HG03378 (cell line): Measurements from ENCODE around the gene RRAGB.
"Not testable (repeated sequence)": the region's sequence is repeated elsewhere in the genome, so short reads cannot be mapped to it uniquely, and the experiment has no call there.

Source experiments
- ATAC-seq: cut with Tn5 transposase; IDR thresholded peaks from one replicate; pipeline ENCODE4 v1.9.1; 2021; ENCODE audit warnings: mild to moderate bottlenecking, moderate library complexity; ENCODE audit not compliant: unreplicated experiment

RRAGB gene

DNA sequence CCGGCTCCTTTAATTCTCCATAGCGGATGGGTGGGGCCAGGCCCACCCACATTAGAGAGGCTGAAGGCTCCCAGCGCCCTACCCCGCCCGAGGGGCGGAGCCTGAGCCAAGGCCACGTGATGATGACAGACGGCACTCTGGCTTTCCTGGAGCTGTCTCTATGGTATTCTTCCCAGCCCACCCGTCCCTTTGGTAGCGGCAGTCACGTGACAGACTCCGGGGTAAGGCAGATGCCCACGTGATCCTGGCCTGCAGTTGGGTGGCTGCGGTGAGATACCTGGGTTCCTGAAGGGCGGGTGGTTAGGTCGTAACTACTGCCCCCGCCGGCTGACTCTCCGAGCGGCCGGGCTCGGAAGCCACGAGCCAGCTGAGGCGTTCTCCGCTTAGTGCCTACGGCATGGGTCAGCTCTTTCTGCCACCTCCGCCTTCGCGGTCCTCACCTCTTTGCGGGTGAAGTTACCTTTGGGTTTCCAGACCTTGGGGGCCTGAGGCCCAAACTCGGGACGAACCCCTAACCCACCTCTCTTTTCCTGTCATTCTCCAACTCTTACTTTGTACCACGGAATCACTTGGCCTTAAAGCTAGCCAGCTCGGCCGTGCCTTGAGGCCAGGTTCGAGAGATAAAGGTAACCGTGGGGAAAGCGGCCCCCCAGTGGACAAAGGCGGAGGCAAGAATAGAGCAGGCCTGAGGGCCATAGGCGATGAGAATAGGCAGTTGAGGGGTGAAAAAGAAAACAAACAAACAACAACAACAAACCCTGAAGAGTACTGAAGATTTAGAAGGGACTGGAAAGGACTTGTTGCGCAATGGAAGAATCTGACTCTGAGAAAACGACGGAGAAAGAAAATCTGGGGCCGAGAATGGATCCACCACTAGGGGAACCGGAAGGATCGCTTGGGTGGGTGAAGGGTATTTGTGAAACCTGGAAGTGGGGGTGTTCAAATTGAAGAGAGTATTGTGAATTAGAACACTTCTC is at the start of gene RRAGB:
Gene RRAGB (plus strand): TSS at position 229 of the 977 bp plus-strand sequence. CDS start 579 bp downstream, at position 808.
- ATAC-seq, result peak; percentile 91

DNA sequence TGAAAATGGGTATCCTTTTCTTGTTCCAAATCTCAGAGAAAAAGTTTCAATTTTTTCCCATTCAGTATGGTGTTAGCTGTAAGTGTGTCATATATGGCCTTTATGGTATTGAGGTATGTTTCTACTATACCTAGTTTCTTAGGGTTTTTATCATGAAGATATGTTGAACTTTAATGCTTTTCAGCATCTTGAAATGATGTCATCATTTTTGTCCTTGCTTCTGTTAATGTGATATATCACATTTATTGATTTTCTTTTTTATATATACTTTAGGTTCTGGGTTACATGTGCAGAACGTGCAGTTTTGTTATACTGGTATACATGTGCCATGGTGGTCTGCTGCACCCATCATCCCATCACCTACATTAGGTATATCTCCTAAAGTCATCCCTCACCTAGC is 49.5 kb upstream of the RRAGB start:
- no peak for ATAC-seq

DNA sequence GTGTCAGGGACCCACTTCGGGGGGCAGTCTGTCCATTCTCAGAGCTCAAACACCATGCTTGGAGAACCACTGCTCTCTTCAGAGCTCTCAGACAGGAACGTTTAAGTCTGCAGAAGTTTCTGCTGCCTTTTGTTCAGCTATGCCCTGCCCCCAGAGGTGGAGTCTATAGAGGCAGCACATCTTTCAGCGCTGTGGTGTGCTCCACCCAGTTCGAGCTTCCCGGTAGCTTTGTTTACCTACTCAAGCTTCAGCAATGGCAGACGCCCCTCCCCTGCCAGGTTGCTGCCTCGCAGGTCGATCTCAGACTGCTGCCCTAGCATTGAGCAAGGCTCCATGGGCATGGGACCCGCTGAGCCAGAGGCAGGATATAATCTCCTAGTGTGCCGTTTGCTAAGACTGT is 29.0 kb upstream of the RRAGB start:
- ATAC-seq, result not testable (repeated sequence)

GRCh38 chrX:55695227-55696018 is 22.1 kb upstream of the RRAGB start:
- ATAC-seq, result no peak

DNA sequence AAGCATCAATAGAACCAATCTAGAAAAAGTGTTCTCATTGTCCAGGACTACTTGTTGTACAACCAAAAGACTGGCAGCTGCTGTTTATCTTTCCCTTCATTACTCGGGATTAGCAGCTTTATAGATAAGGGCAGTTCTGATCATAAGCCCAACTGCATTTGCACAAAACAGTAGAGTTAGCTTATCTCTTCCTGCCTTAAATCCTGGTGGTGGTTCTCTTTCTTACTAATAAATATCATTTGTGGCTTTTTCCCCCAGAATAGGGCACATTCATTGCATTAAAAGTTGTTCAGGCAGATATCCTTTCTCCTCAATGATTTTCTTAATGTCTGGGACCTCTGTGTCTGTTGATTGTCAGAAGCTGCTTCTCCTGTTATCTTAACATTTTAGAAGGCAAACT is 20.2 kb upstream of the RRAGB start:
- ATAC-seq, result no peak

DNA sequence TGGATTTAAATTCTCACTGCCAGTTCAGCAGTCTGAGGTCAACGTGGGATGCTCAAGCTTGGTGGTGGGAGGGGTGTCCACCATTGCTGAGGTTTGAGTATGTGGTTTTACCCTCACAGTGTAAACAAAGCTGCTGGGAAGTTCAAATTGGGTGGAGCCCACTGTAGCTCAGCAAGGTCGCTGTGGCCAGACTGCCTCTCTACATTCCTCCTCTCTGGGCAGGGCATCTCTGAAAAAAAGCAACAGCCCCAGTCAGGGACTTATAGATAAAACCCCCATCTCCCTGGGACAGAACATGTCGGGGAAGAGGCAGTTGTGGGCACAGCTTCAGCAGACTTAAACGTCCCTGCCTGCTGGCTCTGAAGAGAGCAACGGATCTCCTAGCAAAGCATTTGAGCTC is 14.9 kb upstream of the RRAGB start:
- no peak for ATAC-seq

DNA sequence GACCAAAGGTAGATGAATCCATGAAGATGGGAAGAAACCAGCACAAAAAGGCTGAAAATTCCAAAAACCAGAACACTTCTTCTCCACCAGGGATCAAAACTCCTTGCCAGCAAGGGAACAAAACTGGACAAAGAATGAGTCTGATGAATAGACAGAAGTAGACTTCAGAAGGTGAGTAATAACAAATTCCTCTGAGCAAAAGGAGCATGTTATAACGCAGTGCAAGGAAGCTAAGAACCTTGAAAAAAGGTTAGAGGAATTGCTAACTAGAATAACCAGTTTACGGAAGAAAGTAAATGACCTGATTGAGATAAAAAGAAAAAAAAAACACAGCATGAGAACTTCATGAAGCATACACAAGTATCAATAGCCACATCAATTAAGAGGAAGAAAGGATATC is 14.1 kb upstream of the RRAGB start:
- not testable (repeated sequence) for ATAC-seq

DNA sequence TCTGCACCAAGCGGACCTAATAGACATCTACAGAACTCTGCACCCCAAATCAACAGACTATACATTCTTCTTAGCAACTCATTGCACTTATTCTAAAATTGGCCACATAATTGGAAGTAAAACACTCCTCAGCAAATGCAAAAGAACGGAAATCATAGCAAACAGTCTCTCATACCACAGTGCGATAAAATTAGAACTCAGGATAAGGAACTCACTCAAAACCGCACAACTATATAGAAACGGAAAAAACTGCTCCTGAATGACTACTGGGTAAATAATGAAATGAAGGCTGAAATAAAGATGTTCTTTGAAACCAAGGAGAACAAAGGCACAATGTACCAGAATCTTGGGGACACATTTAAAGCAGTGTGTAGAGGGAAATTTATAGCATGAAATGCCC is 12.5 kb upstream of the RRAGB start:
- not testable (repeated sequence) for ATAC-seq

DNA sequence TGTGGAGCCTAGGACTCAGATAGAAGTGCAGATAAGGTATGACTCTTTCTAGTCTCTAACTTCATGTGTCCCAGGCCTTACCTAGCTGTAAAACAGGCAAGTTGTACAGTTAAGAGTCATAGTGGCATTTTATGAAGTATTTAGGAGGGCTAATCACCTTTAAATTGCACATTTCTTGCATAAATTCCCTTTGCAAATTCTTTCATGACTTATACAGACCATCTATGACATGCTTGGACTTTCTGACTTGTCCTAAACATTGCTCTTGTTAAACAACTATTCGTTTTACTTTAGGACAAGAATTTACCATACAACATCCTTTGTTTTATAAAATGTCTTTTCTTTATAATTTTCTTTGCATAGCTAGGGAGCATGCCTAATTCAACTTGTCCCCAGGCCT is 7.8 kb upstream of the RRAGB start:
- no peak for ATAC-seq

- ATAC-seq, result no peak
These were observed 6.8 kb upstream of the RRAGB start for GRCh38 chrX:55710701-55711100.

GRCh38 chrX:55713631-55714030 is 3.9 kb upstream of the RRAGB start:
- ATAC-seq, result no peak

GRCh38 chrX:55714161-55714560 is 3.4 kb upstream of the RRAGB start:
- no peak for ATAC-seq

- ATAC-seq, result no peak
These were observed 1.7 kb upstream of the RRAGB start for GRCh38 chrX:55715847-55716246.

GRCh38 chrX:55716937-55717336 is 612 bp upstream of the RRAGB start:
- ATAC-seq, result no peak

DNA sequence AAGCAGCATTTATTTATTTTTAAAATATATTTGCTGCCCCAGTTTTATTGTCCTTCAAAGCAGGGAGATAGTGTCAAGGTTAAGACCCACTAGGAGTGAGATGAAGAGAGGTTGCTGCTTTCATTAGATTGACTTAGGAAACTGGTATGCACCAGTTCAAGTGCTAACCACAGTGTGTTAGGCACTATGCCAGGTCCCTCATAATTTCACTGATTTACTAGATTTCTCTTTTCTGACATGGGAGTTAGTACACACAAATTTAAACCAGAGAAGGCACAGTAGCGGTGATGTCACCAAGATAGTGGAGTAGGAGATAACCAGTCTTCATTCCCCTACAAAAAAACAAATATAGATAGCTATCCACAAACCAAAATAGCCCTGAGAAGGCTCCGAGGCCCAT is 14.3 kb downstream of the RRAGB start:
- no peak for ATAC-seq

DNA sequence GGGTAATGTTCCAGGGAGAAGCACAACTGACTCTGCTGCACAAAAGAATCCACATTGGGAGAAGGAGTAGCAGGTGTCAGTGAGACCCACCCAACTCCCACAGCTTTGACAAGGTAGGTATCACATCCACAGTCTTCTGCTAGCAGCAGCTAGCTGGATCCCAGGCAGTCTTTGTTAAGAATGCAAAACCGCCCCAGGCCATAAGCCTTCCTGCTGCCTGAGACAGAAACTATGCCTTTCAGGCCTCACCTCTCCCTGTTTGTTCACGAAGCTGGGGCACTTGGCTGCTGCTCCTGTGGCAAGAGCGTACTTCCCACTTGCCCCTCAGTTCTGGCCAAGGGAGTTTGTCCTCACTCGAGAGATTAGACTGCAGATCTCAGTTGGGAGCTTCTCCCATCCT is 21.4 kb downstream of the RRAGB start:
- ATAC-seq, result no peak

DNA sequence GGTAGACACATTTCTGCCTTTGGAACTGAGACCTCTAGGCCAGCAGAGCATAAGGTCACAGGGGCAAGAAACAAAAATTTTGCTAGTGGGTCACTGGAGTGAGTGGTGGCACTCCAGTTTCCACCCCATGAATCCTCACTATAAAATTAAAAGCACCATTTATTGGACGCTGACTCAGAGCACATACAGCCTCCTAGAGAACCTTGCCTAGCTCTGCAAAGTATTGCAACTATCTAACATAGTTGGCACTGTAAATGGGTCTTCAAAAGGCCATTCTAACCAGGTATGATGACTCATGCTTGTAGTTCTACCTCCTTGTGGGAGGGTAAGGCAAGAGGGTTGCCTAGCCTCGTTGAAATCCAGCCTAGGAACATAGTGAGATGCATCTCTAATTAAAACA is 25.1 kb downstream of the RRAGB start:
- no peak for ATAC-seq

DNA sequence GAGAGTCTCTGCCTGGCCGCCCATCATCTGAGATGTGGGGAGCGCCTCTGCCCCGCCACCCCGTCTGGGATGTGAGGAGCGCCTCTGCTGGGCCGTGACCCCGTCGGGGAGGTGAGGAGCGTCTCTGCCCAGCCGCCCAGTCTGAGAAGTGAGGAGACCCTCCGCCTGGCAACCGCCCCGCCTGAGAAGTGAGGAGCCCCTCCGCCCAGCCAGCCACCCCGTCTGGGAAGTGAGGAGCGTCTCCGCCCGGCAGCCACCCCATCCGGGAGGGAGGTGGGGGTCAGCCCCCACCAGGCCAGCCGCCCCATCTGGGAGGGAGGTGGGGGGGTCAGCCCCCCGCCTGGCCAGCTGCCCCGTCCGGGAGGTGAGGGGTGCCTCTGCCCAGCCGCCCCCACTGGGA is 30.9 kb downstream of the RRAGB start:
- not testable (repeated sequence) for ATAC-seq

DNA sequence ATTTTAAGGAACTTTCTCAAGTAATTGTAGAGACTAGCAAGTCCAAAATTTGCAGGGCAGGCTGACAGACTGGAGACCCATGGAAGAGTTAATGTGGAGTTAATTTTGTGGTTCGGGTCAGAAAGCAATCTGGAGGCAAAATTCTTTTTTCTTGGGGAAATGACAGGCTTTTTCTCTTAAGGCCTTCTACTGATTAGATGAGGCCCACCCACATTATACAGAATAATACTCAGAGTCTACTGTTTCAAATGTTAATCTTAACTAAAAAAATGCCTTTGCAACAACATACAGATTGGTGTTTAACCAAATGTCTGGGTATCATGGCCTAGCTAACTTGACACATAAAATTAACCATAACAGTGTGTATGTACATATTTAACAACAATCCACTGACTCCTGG is 32.7 kb downstream of the RRAGB start:
- no peak for ATAC-seq

DNA sequence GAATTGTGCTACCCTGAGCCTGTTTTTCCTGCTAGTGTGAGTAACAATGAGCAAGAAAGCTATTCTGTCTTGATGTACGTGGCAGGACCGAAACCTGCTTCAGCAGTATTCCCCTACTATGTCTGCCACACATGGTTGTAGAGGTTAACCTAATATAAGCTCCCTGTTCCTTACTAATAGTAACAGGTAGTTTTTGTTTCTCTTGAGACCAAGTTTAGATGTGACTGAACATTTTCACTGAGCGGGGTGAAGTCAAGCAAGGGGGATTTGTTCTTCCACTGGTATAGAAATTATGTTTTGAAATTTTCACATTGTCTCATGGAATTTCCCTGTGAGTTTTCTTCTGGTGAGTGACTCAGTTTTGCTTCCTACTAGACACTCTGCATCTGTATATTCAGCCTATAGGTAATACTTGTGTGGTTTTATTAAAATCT is 37.3 kb downstream of the RRAGB start:
- peak; percentile 96 for ATAC-seq

DNA sequence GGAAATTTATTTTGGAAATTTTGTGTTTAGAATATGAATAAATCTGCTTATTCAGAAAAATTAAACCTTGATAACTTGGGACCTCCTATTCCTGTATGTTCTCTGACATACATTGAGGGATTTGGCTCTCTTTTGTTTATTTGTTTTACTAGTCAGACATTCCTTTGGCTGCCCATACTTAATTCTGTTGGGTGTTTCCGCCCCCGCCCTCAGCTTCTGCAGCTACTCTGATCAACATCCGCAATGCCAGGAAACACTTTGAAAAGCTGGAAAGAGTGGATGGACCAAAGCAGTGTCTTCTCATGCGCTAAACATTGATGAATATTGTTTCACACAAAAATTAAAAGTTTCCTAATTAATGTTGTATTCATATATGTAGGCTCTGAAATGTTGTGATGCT is 40.5 kb downstream of the RRAGB start:
- ATAC-seq, result no peak

DNA sequence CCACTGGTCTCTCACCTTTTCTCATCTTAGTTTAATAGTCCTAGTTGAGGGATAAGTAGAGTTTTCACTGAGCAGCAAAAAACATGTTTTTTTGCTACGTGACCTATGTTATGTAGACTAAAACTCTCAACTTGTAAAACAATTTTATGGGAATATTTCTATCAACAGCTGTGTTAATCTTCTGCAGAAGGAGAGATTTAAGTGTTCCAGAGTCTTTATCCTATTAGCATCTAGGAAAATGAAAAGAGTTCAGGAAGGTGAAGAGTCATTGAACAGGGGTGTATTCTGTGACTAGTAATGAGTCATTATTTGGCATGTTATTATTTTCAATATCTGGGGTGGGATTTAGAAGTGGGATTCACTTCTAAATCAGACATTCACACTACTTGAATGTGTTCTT is 41.9 kb downstream of the RRAGB start:
- no peak for ATAC-seq
